HEK293T (cell line): Measurements from ENCODE around the gene LGALS12.
"Not testable (repeated sequence)": the region's sequence is repeated elsewhere in the genome, so short reads cannot be mapped to it uniquely, and the experiment has no call there.

Experiments
- CTCF ChIA-PET: fragments of 350-600 bp; formaldehyde crosslinking; extraction: SDS; loops from one replicate; lab custom pipeline; 2021; ENCODE audit warnings: antibody characterized with exemption, inconsistent platforms; lab: Yijun Ruan, JAX
- POLR2A ChIA-PET: fragments of 350-600 bp; formaldehyde crosslinking; extraction: SDS; loops from one replicate; lab custom pipeline; 2020; ENCODE audit warnings: antibody characterized with exemption, inconsistent platforms; lab: Yijun Ruan, JAX
- DNase-seq: peaks from one replicate; pipeline ENCODE4 v3.0.0; 2012; ENCODE audit warnings: mixed read lengths; ENCODE audit errors: extremely low spot score
- ARNT ChIP-seq: fragments of 450-650 bp; IDR thresholded peaks from 2 replicates; pipeline ENCODE4 v1.6.1; 2017; ENCODE audit warnings: mild to moderate bottlenecking
- BHLHE40 ChIP-seq: fragments of 450-650 bp; IDR thresholded peaks from 2 replicates; pipeline ENCODE4 v1.6.1; 2016; ENCODE audit warnings: mild to moderate bottlenecking, moderate library complexity, borderline replicate concordance
- CTBP1 ChIP-seq: fragments of 450-650 bp; IDR thresholded peaks from 2 replicates; pipeline ENCODE4 v1.6.1; 2016; ENCODE audit warnings: borderline replicate concordance
- ELF4 ChIP-seq: fragments of 450-650 bp; IDR thresholded peaks from 2 replicates; pipeline ENCODE4 v1.6.1; 2017; ENCODE audit warnings: antibody characterized with exemption
- FOXA1 ChIP-seq: fragments of 450-650 bp; IDR thresholded peaks from 2 replicates; pipeline ENCODE4 v1.6.1; 2016; ENCODE audit warnings: mild to moderate bottlenecking
- FOXK2 ChIP-seq: fragments of 450-650 bp; IDR thresholded peaks from 2 replicates; pipeline ENCODE4 v1.6.1; 2016; ENCODE audit warnings: mild to moderate bottlenecking
- FOXM1 ChIP-seq: fragments of 450-650 bp; IDR thresholded peaks from 2 replicates; pipeline ENCODE4 v1.6.1; 2017; ENCODE audit warnings: mild to moderate bottlenecking, borderline replicate concordance
- HDGF ChIP-seq: fragments of 450-650 bp; IDR thresholded peaks from 2 replicates; pipeline ENCODE4 v1.6.1; 2017; ENCODE audit warnings: antibody characterized with exemption, borderline replicate concordance
- L3MBTL2 ChIP-seq: fragments of 450-650 bp; conservative IDR thresholded peaks from 2 replicates; pipeline ENCODE4 v1.6.1; 2016; ENCODE audit warnings: mild to moderate bottlenecking
- LEF1 ChIP-seq: fragments of 450-650 bp; IDR thresholded peaks from 2 replicates; pipeline ENCODE4 v1.6.1; 2017; ENCODE audit warnings: mild to moderate bottlenecking, borderline replicate concordance
- NFRKB ChIP-seq: fragments of 450-650 bp; IDR thresholded peaks from 2 replicates; pipeline ENCODE4 v1.6.1; 2016; ENCODE audit warnings: mild to moderate bottlenecking, moderate library complexity
- SP1 ChIP-seq: fragments of 450-650 bp; IDR thresholded peaks from 2 replicates; pipeline ENCODE4 v1.6.1; 2017
- SUZ12 ChIP-seq: fragments of 450-650 bp; IDR thresholded peaks from 2 replicates; pipeline ENCODE4 v1.6.1; 2016; ENCODE audit warnings: mild to moderate bottlenecking
- TARDBP ChIP-seq: fragments of 450-650 bp; IDR thresholded peaks from 2 replicates; pipeline ENCODE4 v1.6.1; 2016
- ZNF384 ChIP-seq: fragments of 450-650 bp; IDR thresholded peaks from 2 replicates; pipeline ENCODE4 v1.6.1; 2016
- TF ChIP-seq, protein P1 (sequence below): fragments of 450-650 bp; IDR thresholded peaks from 2 replicates; pipeline ENCODE4 v1.6.1; 2016

The LGALS12 gene

DNA sequence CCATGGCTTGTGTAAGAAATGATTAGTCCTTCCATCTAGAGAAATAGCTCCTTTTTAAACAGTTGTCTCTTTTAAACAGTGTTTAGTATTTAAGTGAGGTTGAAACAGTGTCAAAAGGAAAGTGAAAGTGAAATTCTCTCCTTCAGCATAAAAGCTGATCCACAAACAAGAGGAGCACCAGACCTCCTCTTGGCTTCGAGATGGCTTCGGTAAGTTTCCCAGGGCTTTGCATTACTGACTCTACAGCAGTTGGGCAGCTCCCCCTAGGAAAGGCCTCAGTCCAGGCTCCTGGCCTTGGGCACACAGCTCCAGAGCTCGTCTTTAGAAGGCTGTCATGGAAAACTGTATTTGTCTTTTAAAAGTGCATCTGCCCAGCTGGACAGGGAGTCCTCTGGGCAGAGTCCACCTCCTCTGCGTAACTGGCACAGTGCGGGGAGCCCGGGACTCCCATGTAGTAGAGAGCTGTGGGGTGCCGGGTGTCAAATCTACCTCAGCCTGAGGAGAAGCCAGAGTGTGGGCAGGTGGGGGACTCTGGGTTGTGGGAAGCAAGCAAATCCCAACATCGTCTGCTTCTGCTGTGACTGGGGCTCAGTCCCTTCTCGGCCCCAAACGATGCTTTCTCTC lies 30.9 kb downstream of the LGALS12 start, which contains the start of gene PLAAT4:
Gene PLAAT4 (plus strand): TSS at position 140 of the 624 bp plus-strand sequence. CDS start 61 bp downstream, at position 201.
- POLR2A ChIA-PET = no interaction called here
- CTCF ChIA-PET = interaction anchor here (0.7 kb wide), 1 partner anchor 74 kb away, joined by 4 read pairs; no protein-coding TSS in a partner anchor
- no peak for DNase-seq
- TF ChIP-seq L3MBTL2 (no peak), ELF4 (no peak), SUZ12 (no peak), LEF1 (no peak), FOXM1 (no peak), ARNT (no peak), FOXA1 (no peak), ZNF384 (no peak), NFRKB (no peak), CTBP1 (no peak)
- TF ChIP-seq, protein P1, sequence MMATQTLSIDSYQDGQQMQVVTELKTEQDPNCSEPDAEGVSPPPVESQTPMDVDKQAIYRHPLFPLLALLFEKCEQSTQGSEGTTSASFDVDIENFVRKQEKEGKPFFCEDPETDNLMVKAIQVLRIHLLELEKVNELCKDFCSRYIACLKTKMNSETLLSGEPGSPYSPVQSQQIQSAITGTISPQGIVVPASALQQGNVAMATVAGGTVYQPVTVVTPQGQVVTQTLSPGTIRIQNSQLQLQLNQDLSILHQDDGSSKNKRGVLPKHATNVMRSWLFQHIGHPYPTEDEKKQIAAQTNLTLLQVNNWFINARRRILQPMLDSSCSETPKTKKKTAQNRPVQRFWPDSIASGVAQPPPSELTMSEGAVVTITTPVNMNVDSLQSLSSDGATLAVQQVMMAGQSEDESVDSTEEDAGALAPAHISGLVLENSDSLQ = no peak

DNA sequence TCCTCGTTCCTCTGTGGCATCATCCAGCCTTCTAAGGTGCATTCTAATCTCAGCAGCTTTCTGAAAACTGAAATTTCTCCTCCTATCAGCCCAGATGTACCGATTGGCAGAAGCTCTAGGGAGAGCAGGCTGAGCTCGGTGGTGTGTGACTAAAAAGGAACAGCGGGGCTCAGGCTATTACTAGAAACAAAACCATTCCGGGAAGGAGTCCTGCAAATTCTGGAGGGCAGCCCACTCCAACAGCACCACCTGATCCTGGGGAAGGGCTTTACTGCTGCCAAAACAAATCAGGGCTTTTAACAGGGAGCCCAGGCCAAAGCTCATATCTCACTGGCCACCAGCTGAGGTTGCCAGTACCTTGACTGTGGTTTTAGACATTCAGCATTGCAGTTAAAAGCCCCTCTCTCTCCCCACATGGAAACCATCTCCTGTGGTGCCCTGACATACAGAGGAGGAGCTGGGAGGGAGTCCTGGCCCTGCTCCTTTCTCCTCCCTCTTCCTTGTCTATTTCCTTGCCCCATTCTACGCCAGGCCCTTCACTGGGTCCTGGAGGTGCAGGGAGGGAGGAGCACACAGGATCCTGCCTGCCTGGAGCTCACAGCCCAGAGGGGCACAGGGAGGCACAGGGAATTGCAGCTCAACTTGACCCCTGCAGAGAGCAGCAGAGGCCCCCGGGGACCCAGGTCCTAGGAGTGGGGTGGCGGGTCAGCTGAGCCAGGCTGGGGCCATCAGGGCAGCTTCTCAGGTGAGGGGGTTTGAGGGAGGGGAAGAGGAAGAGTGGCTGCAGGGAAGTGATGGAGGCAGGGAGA lies 31.6 kb downstream of the LGALS12 start:
- CTCF ChIA-PET = interaction anchor here (1.0 kb wide), 1 partner anchor 58 kb away, joined by 4 read pairs; no protein-coding TSS in a partner anchor
- DNase-seq = no peak
- TF ChIP-seq SUZ12 = no peak
- TF ChIP-seq, protein P1 = no peak
- TF ChIP-seq BHLHE40 = no peak
- no peak for TF ChIP-seq ELF4
- no peak for TF ChIP-seq ARNT
- POLR2A ChIA-PET = no interaction called here

DNA sequence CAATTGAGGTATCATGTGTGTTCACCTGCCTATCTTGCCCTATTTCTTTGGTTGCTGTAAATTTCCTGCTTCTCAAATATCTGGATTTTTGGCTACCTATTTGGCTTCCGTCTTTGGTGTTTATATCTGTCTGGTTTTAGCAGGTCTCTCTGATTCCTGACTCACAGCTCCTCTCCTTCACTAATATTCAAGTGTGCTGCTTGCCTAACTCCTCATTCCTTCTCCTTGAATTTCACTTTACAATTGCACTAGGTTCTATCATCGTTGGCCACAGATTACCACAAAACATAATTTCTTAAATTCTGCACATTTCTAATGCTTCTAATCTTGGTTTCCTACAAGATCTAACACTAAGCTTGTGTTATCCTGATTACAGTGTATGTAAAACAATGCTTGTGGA lies 36.6 kb downstream of the LGALS12 start:
- DNase-seq, CTCF ChIA-PET, POLR2A ChIA-PET: not testable (repeated sequence)

DNA sequence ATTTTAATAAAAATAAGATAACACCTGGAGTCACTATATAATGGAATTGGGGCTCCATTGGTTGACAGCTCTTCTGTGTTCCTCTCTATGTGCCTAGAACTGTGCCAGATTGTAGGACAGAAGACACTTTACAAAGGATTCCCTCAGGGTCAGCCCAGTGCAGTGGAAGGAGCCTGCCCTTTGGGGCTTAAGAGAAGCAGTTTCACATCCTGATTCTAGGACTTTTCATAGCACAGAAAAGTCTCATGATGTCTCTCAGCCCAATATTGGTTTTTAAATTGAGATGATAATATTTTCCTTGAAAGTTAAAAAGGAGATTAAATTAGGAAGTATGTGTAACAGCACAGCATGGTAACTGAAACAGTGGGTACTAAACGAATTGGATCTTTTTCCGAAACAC lies 37.8 kb downstream of the LGALS12 start:
- TF ChIP-seq SP1 = no peak
- TF ChIP-seq FOXA1 = no peak
- ChIA-PET CTCF (no interaction called here), POLR2A (no interaction called here)
- no peak for DNase-seq

DNA sequence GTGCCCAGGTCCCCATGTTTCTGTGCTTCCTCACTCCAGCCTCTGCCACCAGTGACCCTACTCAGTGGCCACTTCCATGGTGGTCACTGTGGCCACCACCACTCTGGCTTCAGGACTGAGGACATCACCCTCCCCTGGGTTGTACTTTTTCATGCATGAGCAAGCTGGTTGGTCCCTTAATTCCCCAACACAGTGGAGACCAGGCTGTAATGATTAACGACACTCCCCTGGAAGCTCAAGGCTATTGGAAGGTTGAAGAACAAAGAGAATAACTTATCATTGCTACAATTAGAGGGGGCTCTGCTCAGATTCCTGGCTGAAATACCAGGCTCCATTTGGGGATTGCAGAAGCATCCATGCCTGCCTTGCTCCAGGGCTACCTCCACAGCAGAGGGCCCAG lies 41.2 kb downstream of the LGALS12 start:
- TF ChIP-seq CTBP1 (no peak), ARNT (no peak), HDGF (no peak), NFRKB (no peak), BHLHE40 (no peak), LEF1 (no peak), SP1 (no peak), TARDBP (no peak), ELF4 (no peak), ZNF384 (no peak), SUZ12 (no peak), FOXM1 (no peak), FOXK2 (no peak), L3MBTL2 (no peak), FOXA1 (no peak)
- TF ChIP-seq, protein P1 = no peak
- POLR2A ChIA-PET = interaction anchor here (1.5 kb wide), 1 partner anchor 20 kb away, joined by 3 read pairs; no protein-coding TSS in a partner anchor
- DNase-seq = no peak
- CTCF ChIA-PET = no interaction called here

DNA sequence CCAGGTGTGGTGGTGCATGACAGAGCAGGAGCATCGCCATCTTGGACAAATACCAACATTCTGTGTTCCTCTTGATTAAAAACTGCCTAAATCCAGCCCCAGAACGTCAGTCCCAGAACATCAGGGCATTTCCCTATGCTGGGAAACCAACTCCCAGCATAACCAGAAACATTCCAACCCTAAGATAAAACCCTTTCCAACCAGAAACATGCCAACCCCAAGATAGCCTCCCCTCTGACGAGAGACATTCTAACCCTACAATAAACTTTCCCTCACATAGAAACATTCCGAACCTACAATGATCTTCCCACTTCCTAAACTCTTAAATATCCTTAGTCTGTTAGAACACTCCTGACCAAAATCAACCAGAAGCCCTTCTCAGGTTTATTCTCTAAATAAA lies 42.3 kb downstream of the LGALS12 start:
- ChIA-PET POLR2A (interaction anchor here (1.5 kb wide), 1 partner anchor 19 kb away, joined by 3 read pairs; no protein-coding TSS in a partner anchor), CTCF (no interaction called here)
- no peak for TF ChIP-seq CTBP1
- TF ChIP-seq BHLHE40 = no peak
- TF ChIP-seq SUZ12 = no peak
- no peak for TF ChIP-seq SP1
- TF ChIP-seq HDGF = no peak
- TF ChIP-seq, protein P1 = no peak
- TF ChIP-seq FOXA1 = no peak
- no peak for TF ChIP-seq LEF1
- TF ChIP-seq TARDBP = no peak
- TF ChIP-seq ARNT = no peak
- no peak for TF ChIP-seq FOXK2
- TF ChIP-seq ZNF384 = no peak
- TF ChIP-seq FOXM1 = no peak
- DNase-seq = no peak
